Stomach (tissue), 9 donors: ENCODE data around the gene THADA. TPM values are rescaled to one million over a fixed set of nuclear protein-coding genes. Genes with fewer than 3 reads are reported as not detected.
A peak's percentile ranks its signal among the peaks of the same experiment; 100 is the strongest.

Experiments used
- DNase-seq, 2 donors: peaks; one replicate each; pipeline versions ENCODE4 v3.0.0 to v3.0.0-alpha.2; 2013 to 2019
- H3K27ac ChIP-seq, 5 donors: fragments of 200-600 bp in 4 of 5; sonication (generic) in 4 of 5; one replicate each; pipeline ENCODE4 v1.5.1; 2013 to 2019; ENCODE audit warnings: mild to moderate bottlenecking in 1 of 5, moderate library complexity in 1 of 5
- H3K27me3 ChIP-seq, 3 donors: fragments of 200-600 bp; sonication (generic); one replicate each; pipeline ENCODE4 v1.5.1; 2017 to 2019; ENCODE audit warnings: mixed run types in 1 of 3
- H3K36me3 ChIP-seq, 4 donors: fragments of 200-600 bp; sonication (generic); 1 replicate in 3 of 4; 2 replicates in 1 of 4; pipeline ENCODE4 v1.5.1; 2016 to 2019
- H3K4me1 ChIP-seq, 4 donors: fragments of 200-600 bp; sonication (generic); one replicate each; pipeline ENCODE4 v1.5.1; 2016 to 2019
- H3K4me3 ChIP-seq, 4 donors: fragments of 200-600 bp; sonication (generic) in 3 of 4; one replicate each; pipeline ENCODE4 v1.5.1; 2016 to 2019; ENCODE audit warnings: mild to moderate bottlenecking in 1 of 4
- H3K9me3 ChIP-seq, 4 donors: fragments of 200-600 bp; sonication (generic); one replicate each; pipeline ENCODE4 v1.5.1; 2016 to 2019
- EP300 ChIP-seq: sonication (generic); formaldehyde crosslinking; IDR thresholded peaks from one replicate; pipeline ENCODE4 v1.6.1; 2017; ENCODE audit warnings: antibody characterized with exemption
- POLR2A ChIP-seq, 4 donors: fragments of 450-650 bp; IDR thresholded peaks; one replicate each; pipeline ENCODE4 v1.6.1; 2016; ENCODE audit warnings: antibody characterized with exemption in 4 of 4, control low read depth in 2 of 4, mild to moderate bottlenecking in 1 of 4, moderate library complexity in 1 of 4
- POLR2AphosphoS5 ChIP-seq, 3 donors: sonication (generic); formaldehyde crosslinking; IDR thresholded peaks; one replicate each; pipeline ENCODE4 v1.6.1; 2016; ENCODE audit warnings: antibody characterized with exemption in 3 of 3
- WGBS, 5 donors: extraction: QIAGEN DNeasy Blood & Tissue Kit in 3 of 5; methylation state at CpG; one replicate each; pipeline versions ENCODE4 v1.1.5 to v1.1.7; 2013 to 2018; 5-methylcytosine and 5-hydroxymethylcytosine counted together
- intact Hi-C: fragments of 100-400 bp; cut with DNase I; formaldehyde crosslinking; loops from one replicate; pipeline ENCODE4 v1.15.1; 2023; ENCODE audit warnings: low total_unique reads
- polyA plus RNA-seq, 3 donors: library from polyadenylated mRNA; stranded (reverse); fragments of 200-250 nt; gene quantifications; one replicate each; pipeline ENCODE4 v1.2.3, GENCODE V29; 2013
- total RNA-seq, 5 donors: library from RNA; depleted of rRNA; stranded (reverse); fragments of >200 nt; gene quantifications; one replicate each; pipeline versions ENCODE4 v1.1.0 to v1.2.3, GENCODE V29; 2014 to 2016
- TF ChIP-seq, protein P1 (sequence below), 7 experiments: fragments of 450-650 bp in 4 of 7; fragments of 200-600 bp in 3 of 7; sonication (generic) in 3 of 7; IDR thresholded peaks; one replicate each; pipeline ENCODE4 v1.5.1; 2016 to 2019; ENCODE audit warnings: antibody characterized with exemption in 7 of 7, control low read depth in 2 of 7, mild to moderate bottlenecking in 1 of 7
- donor health status: healthy with polysubstance abuse.
- donor health status: Bipolar disorder and iron deficiency.
- donor health status: healthy.

THADA gene
- total and polyA plus RNA-seq, 8 donors: 8.0 to 109 (median 31.9) TPM

DNA sequence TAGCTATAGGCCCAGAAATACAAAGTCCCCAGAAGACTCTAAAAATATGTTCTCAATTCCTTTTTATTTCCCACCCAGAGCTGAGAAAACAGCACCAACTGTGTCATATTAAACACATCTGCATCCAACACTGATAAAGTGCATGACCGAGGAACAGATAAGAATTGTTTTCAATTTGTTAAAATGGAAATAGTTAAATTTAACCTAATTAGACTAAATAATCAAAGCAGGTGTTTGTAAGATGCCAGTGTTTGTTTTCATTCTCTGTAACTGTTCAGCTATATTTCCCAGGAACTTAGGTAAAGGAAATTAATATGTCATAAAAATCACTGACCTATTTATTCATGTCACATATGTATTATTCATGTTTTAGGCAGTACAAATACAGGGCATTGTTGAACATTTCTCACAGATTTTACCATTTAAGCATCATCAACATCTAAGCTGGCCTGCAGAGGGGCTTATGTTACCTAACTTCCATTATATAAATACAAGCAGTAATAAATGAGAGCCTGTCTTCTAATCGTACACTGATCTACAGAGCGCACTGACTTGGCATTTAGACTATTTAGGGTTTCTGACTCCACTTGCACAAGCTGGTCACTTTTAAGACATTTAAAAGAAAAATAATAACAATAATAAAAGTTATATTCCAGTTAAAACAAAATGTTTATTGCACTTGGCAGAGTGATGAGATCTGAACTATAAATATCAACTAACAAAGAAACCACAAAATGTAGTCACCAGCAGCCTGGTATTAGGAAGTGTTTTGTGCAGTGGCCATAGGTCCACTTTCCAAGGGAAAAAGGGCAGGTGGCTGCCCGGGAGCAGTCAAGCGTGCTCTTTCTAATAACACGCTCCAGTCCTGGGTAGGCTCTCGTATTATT, 282.8 kb downstream of the THADA start:
- H3K4me1 ChIP-seq: peaks cover 5 to 48% (median 25%) of the 10 kb centered on the region in 4 donors
- H3K27me3 ChIP-seq: no peaks in the 10 kb centered on the region
- WGBS, 5 donors: 60 to 76% (median 64%) methylated on average over 7 of the region's 7 CpGs
- no peaks in the 10 kb centered on the region for H3K36me3 ChIP-seq
- no peaks in the 10 kb centered on the region for H3K9me3 ChIP-seq
- H3K4me3 ChIP-seq: no peak overlapping the region
- intact Hi-C loops: no loop called here
- TF ChIP-seq POLR2A (IDR thresholded peaks at IDR 0.05): no peak
- no peak for TF ChIP-seq POLR2AphosphoS5 (IDR thresholded peaks at IDR 0.05)
- TF ChIP-seq, protein P1, sequence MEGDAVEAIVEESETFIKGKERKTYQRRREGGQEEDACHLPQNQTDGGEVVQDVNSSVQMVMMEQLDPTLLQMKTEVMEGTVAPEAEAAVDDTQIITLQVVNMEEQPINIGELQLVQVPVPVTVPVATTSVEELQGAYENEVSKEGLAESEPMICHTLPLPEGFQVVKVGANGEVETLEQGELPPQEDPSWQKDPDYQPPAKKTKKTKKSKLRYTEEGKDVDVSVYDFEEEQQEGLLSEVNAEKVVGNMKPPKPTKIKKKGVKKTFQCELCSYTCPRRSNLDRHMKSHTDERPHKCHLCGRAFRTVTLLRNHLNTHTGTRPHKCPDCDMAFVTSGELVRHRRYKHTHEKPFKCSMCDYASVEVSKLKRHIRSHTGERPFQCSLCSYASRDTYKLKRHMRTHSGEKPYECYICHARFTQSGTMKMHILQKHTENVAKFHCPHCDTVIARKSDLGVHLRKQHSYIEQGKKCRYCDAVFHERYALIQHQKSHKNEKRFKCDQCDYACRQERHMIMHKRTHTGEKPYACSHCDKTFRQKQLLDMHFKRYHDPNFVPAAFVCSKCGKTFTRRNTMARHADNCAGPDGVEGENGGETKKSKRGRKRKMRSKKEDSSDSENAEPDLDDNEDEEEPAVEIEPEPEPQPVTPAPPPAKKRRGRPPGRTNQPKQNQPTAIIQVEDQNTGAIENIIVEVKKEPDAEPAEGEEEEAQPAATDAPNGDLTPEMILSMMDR (IDR thresholded peaks at IDR 0.05): no peak
- TF ChIP-seq EP300: no peak
- H3K27ac ChIP-seq: peak overlapping the region in 4 of 5 donors; percentile 34 to 60 (median 57)
- DNase-seq: no peak

DNA sequence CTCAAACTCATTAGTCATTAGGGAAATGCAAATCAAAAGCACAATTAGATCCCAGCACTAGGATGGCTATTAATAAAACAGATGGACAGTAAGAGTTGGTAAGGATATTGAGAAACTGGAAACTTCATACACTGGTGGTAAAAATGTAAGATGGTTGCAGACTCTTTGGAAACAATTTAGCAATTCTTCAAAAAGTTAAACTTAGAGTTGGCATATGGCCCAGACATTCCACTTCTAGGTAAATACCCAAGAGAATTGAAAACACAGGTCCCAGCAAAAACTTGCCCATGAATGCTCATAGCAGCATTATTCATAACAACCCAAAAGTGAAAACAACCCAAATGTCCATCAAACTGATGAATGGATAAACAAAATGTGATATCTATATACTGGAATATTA, 284.6 kb downstream of the THADA start:
- intact Hi-C loops: no loop called here
- peak in 1 of 2 donors; percentile 64 for DNase-seq
- Histone ChIP-seq H3K4me1 (peaks cover 5 to 48% (median 27%) of the 10 kb centered on the region in 4 donors), H3K4me3 (no peak overlapping the region), H3K27me3 (no peaks in the 10 kb centered on the region), H3K9me3 (no peaks in the 10 kb centered on the region), H3K36me3 (no peaks in the 10 kb centered on the region), H3K27ac (peak overlapping the region in 2 of 5 donors; percentile 56 to 58)
- TF ChIP-seq, protein P1 (IDR thresholded peaks at IDR 0.05): no peak
- no peak for TF ChIP-seq POLR2AphosphoS5 (IDR thresholded peaks at IDR 0.05)
- no peak for TF ChIP-seq POLR2A (IDR thresholded peaks at IDR 0.05)
- no peak for TF ChIP-seq EP300

DNA sequence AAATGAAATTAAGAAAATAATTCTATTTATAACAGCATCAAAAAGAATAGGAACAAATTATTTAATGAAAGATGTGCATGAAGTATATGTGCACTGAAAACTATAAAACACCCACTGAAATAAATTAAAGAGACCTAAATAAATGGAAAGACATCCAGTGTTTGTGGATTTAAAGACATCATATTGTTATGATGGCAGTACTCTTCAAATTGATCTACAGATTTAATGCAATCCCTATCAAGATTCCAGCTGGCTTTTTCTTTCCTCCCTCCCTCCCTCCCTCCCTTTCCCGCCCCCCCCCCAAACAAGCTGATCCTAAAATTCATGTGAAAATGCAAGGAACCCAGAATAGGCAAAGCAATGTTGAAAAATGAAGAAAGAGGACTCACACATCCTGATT, 285.9 kb downstream of the THADA start:
- peaks cover 16 to 55% (median 36%) of the 10 kb centered on the region in 4 donors for H3K4me1 ChIP-seq
- no peaks in the 10 kb centered on the region for H3K36me3 ChIP-seq
- no peaks in the 10 kb centered on the region for H3K9me3 ChIP-seq
- no peak for DNase-seq
- TF ChIP-seq, protein P1 (IDR thresholded peaks at IDR 0.05): no peak
- TF ChIP-seq POLR2AphosphoS5 (IDR thresholded peaks at IDR 0.05): no peak
- no peak for TF ChIP-seq EP300
- no peak for TF ChIP-seq POLR2A (IDR thresholded peaks at IDR 0.05)
- no peak overlapping the region for H3K27ac ChIP-seq
- intact Hi-C loops: no loop called here
- 50 to 88% (median 75%) methylated on average over 1 of the region's 1 CpG for WGBS, 5 donors
- H3K4me3 ChIP-seq: no peak overlapping the region
- no peaks in the 10 kb centered on the region for H3K27me3 ChIP-seq

DNA sequence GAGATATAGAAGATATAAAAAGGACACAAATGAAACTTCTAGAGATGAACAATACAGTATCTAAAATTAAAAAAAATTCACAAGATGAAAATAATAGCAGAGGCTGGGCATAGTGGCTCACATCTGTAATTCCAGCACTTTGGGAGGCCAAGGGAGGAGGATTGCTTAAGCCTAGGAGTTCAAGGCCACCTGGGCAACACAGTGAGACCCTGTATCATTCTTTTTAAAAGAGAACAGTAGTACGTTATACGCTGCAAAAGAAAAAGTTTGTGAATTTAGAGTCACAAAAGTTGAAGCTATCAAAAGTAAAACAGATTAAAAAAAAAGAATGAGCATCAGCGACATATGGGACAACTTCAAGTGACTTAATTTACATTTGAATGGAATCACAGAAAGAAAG, 287.9 kb downstream of the THADA start:
- H3K36me3 ChIP-seq: no peaks in the 10 kb centered on the region
- no peak for DNase-seq
- no peaks in the 10 kb centered on the region for H3K9me3 ChIP-seq

More for the DNA sequence above, 287.9 kb downstream of the THADA start:
- 97 to 99% (median 98%) methylated on average over 3 of the region's 3 CpGs for WGBS, 5 donors
- TF ChIP-seq POLR2A (IDR thresholded peaks at IDR 0.05) (no peak), POLR2AphosphoS5 (IDR thresholded peaks at IDR 0.05) (no peak)
- TF ChIP-seq, protein P1 (IDR thresholded peaks at IDR 0.05): no peak
- H3K4me3 ChIP-seq: no peak overlapping the region
- H3K27me3 ChIP-seq: no peaks in the 10 kb centered on the region
- peaks cover 20 to 51% (median 35%) of the 10 kb centered on the region in 4 donors for H3K4me1 ChIP-seq
- H3K27ac ChIP-seq: no peak overlapping the region
- intact Hi-C loops: no loop called here
